ENCODE data around the gene MEGF6. TPM values are rescaled to one million over a fixed set of nuclear protein-coding genes. Genes with fewer than 3 reads are reported as not detected.

MEGF6 gene
- total and polyA plus RNA-seq, 2 of the 8 experiments (the other 6 are each of a cell fraction or from before 2014, with no cell fraction given) = 4.1 to 14.8 TPM

DNA sequence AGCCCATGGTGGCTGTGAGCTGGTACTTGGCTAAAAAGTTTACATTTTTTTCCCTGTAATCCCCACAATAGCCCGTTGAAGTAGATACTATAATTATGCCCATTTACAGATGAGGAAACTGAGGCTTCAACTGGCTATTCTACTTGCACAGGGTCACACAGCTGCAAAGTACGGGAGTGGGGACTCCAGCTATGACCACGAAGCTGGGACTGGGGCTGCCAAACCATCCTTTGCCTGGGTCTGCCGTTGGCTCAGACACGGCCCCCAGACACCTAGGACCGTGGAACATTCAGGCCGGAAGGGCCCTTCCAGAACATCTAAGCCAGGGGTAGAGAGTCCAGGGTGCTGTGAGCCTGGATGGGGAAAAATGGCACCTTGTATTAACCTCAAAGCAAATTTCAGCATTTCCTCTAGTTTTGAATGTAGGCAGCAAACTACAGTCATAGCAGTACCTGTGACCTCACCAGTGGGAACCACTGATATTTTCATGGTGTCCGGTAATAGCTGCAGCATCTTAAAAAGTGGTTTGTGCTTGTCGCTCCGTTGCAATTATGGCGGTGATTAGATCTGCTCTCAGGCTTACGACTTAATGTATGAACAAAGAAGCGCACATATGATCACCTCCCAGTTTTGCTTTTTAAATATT, 45.3 kb upstream of the MEGF6 start:
- H3K27me3 ChIP-seq (replicated peaks in 1 of 4; ENCODE audit: control insufficient read depth in 3 of 4, extremely low read depth in 1 of 4, insufficient read depth in 3 of 4, low read length in 3 of 4) = peaks cover 34 to 54% (median 50%) of the 10 kb centered on the region in 4 experiments
- no peak overlapping the region for H2BK5ac ChIP-seq (ENCODE audit: low read depth, low read length)
- FAIRE-seq = no peak
- TF ChIP-seq TBP (IDR thresholded peaks at IDR 0.05; ENCODE audit: low read depth, low read length) (no peak), TAF1 (IDR thresholded peaks at IDR 0.05; ENCODE audit: low read depth, low read length) (no peak), JUND (IDR thresholded peaks at IDR 0.05; ENCODE audit: low read length) (no peak), BACH1 (IDR thresholded peaks at IDR 0.05; ENCODE audit: low read length) (no peak), SP1 (IDR thresholded peaks at IDR 0.05; ENCODE audit: low read depth, low read length) (no peak), CTBP2 (IDR thresholded peaks at IDR 0.05; ENCODE audit: borderline replicate concordance, insufficient read depth, insufficient read length, low read length) (no peak)

More for the DNA sequence above, 45.3 kb upstream of the MEGF6 start:
- Histone ChIP-seq H4K5ac (ENCODE audit: insufficient read length, low read depth, low read length) (no peak overlapping the region), H4K20me1 (replicated peaks in 1 of 2; ENCODE audit: control insufficient read depth in 1 of 2, insufficient read depth in 2 of 2, low read length in 2 of 2) (no peaks in the 10 kb centered on the region), H3K9me3 (ENCODE audit: insufficient read depth in 2 of 2, low read depth in 1 of 2, low read length in 1 of 2) (no peaks in the 10 kb centered on the region), H2BK20ac (ENCODE audit: low read length) (0 out of 2 replicates have a peak overlapping the region, but pooled peaks have one; percentile 61), H3K23ac (ENCODE audit: insufficient read length) (no peak overlapping the region), H4K8ac (ENCODE audit: extremely low read depth, insufficient read depth, low read length) (no peak overlapping the region), H4K91ac (replicated peaks; ENCODE audit: insufficient read length, low read length) (no peak overlapping the region), H3K79me2 (ENCODE audit: control insufficient read depth in 1 of 2, insufficient read depth in 2 of 2, low read length in 2 of 2) (no peaks in the 10 kb centered on the region), H3K23me2 (ENCODE audit: low read depth, low read length) (peaks cover 11% of the 10 kb centered on the region; the same call in 1 of the 2 replicates), H2BK12ac (ENCODE audit: low read depth, low read length) (no peak overlapping the region), H2AFZ (ENCODE audit: low read length) (no peak overlapping the region), H2BK15ac (ENCODE audit: low read length) (no peak overlapping the region), H3K79me1 (ENCODE audit: low read depth, low read length) (no peaks in the 10 kb centered on the region), H3K4ac (replicated peaks; ENCODE audit: insufficient read length, low read depth, low read length) (no peak overlapping the region), H2AK5ac (ENCODE audit: low read depth, low read length) (no peak overlapping the region), H3K4me1 (replicated peaks in 1 of 4; ENCODE audit: control insufficient read depth in 3 of 4, insufficient read depth in 4 of 4, low read length in 3 of 4) (peaks cover 0 to 7% (median 4%) of the 10 kb centered on the region in 4 experiments; a peak in 5 of 7 replicates), H3K14ac (ENCODE audit: insufficient read length) (no peak overlapping the region), H3K56ac (replicated peaks; ENCODE audit: insufficient read length, low read depth, low read length) (no peak overlapping the region), H2BK120ac (replicated peaks; ENCODE audit: low read depth, low read length) (no peak overlapping the region), H3K18ac (ENCODE audit: extremely low read depth, low read length) (no peak overlapping the region), H3K4me3 (ENCODE audit: extremely low read depth in 1 of 4, insufficient read depth in 2 of 4, low read depth in 3 of 4, low read length in 4 of 4) (no peak overlapping the region), H3K9ac (replicated peaks in 1 of 4; ENCODE audit: extremely low read depth in 1 of 4, low read depth in 3 of 4, low read length in 3 of 4) (no peak overlapping the region), H3K27ac (ENCODE audit: low read depth, low read length) (no peak overlapping the region), H3K36me3 (ENCODE audit: control insufficient read depth in 2 of 4, insufficient read depth in 4 of 4, low read length in 3 of 4) (peaks cover 0 to 5% (median 0%) of the 10 kb centered on the region in 4 experiments; a peak in 1 of 8 replicates), H3K4me2 (ENCODE audit: insufficient read depth in 1 of 2, low read depth in 2 of 2, low read length in 2 of 2) (no peak overlapping the region)
- ChIA-PET CTCF (ENCODE audit: partially characterized antibody) (interaction anchor here (1.0 to 1.8 kb wide), 6 partner anchors 8 to 92 kb away, joined by 3 to 7 read pairs (median 4); no protein-coding TSS in a partner anchor), POLR2A (ENCODE audit: partially characterized antibody) (interaction anchor here (0.9 to 1.3 kb wide), 2 partner anchors 52 to 55 kb away, joined by 3 to 4 read pairs; no protein-coding TSS in a partner anchor)
- 87% methylated on average over 13 of the region's 13 CpGs; no CpG with 5 or more reads in 1 of the 2 experiments for WGBS, 2 experiments (ENCODE audit: extremely low coverage in 1 of 2, insufficient coverage in 1 of 2, insufficient read length in 1 of 2, insufficient replicate concordance in 2 of 2, low coverage in 1 of 2, low lambda C conversion rate in 2 of 2, missing lambda C conversion rate in 1 of 2)
- no peak for DNase-seq (ENCODE audit: low read depth in 1 of 2, low spot score in 2 of 2)

Data from H1 (cell line).